Fibroblast of lung (primary cell): ENCODE data around the gene ITFG1. TPM values are rescaled to one million over a fixed set of nuclear protein-coding genes. Genes with fewer than 3 reads are reported as not detected.

Experiments used
- DNase-seq, 2 donors: peaks; one replicate each; pipeline versions ENCODE4 v3.0.0 to v3.0.0-alpha.2; 2010; ENCODE audit warnings: low read depth in 2 of 2
- H2AFZ ChIP-seq: 2 replicates; pipeline ENCODE4 v1.5.1; 2012; ENCODE audit warnings: low read length, control low read depth, inconsistent platforms
- H3K27ac ChIP-seq: 2 replicates; pipeline ENCODE4 v1.5.1; 2011; ENCODE audit warnings: low read length, control low read depth; ENCODE audit not compliant: insufficient read depth
- H3K27me3 ChIP-seq: 2 replicates; pipeline ENCODE4 v1.5.1; 2011; ENCODE audit warnings: mild to moderate bottlenecking, low read length; ENCODE audit not compliant: control insufficient read depth, insufficient read depth
- H3K36me3 ChIP-seq: 2 replicates; pipeline ENCODE4 v1.5.1; 2011; ENCODE audit warnings: low read length; ENCODE audit not compliant: control insufficient read depth, insufficient read depth
- H3K4me1 ChIP-seq: 2 replicates; pipeline ENCODE4 v1.5.1; 2011; ENCODE audit warnings: low read length; ENCODE audit not compliant: control insufficient read depth, insufficient read depth; ENCODE audit errors: extremely low read depth
- H3K4me2 ChIP-seq: 2 replicates; pipeline ENCODE4 v1.5.1; 2011; ENCODE audit warnings: low read length, control low read depth; ENCODE audit not compliant: insufficient read depth; ENCODE audit errors: extremely low read depth
- H3K4me3 ChIP-seq, 4 experiments: fragments of 200-600 bp in 1 of 4; sonication (generic) in 1 of 4; replicated peaks in 1 of 4; 2 replicates each; pipeline ENCODE4 v1.5.1; 2011 to 2016; ENCODE audit warnings: low read length in 4 of 4, low read depth in 3 of 4, mild to moderate bottlenecking in 3 of 4, control low read depth in 2 of 4, inconsistent platforms in 1 of 4, mixed read lengths in 1 of 4; ENCODE audit not compliant: insufficient read depth in 1 of 4; ENCODE audit errors: control extremely low read depth in 1 of 4
- H3K79me2 ChIP-seq: 2 replicates; pipeline ENCODE4 v1.5.1; 2012; ENCODE audit warnings: mild to moderate bottlenecking, low read length, inconsistent platforms; ENCODE audit not compliant: control insufficient read depth, insufficient read depth
- H3K9ac ChIP-seq: 2 replicates; pipeline ENCODE4 v1.5.1; 2011; ENCODE audit warnings: mild to moderate bottlenecking, low read length, control low read depth; ENCODE audit not compliant: insufficient read depth
- H3K9me3 ChIP-seq: 2 replicates; pipeline ENCODE4 v1.5.1; 2012; ENCODE audit warnings: low read depth, low read length; ENCODE audit not compliant: control insufficient read depth, insufficient read depth
- H4K20me1 ChIP-seq: 2 replicates; pipeline ENCODE4 v1.5.1; 2011; ENCODE audit warnings: low read length; ENCODE audit not compliant: control insufficient read depth, insufficient read depth; ENCODE audit errors: extremely low read depth
- CTCF ChIP-seq, 2 donors: IDR thresholded peaks in 1 of 2; conservative IDR thresholded peaks in 1 of 2; 1 replicate in 1 of 2; 2 replicates in 1 of 2; pipeline ENCODE4 v1.5.1; 2011 to 2012; ENCODE audit warnings: low read length in 2 of 2, control low read depth in 1 of 2, inconsistent platforms in 1 of 2, low read depth in 1 of 2, mild to moderate bottlenecking in 1 of 2
- EZH2 ChIP-seq: IDR thresholded peaks from 2 replicates; pipeline ENCODE4 v1.5.1; 2012; ENCODE audit warnings: low read length, control low read depth, mild to moderate bottlenecking; ENCODE audit errors: missing control alignments
- polyA plus RNA-seq, 2 donors: library from polyadenylated mRNA; depleted of rRNA in 1 of 2; stranded (reverse) in 1 of 2; unstranded in 1 of 2; fragments of >200 nt; gene quantifications; 2 replicates each; pipeline ENCODE4 v1.2.1, GENCODE V29; 2011 to 2012; ENCODE audit warnings: missing spikeins in 1 of 2
- total RNA-seq: library from RNA; depleted of rRNA; stranded (reverse); fragments of >200 nt; gene quantifications from 2 replicates; pipeline ENCODE4 v1.2.1, GENCODE V29; 2014

Gene ITFG1
- total and polyA plus RNA-seq, 2 donors (not counting 1 experiment from before 2014, with no cell fraction given): 96.1 to 111 TPM

GRCh38 chr16:47395733-47396498, 64.9 kb downstream of the ITFG1 start:
- no peak for DNase-seq
- no peak overlapping the region for H3K4me2 ChIP-seq
- H3K36me3 ChIP-seq: no peaks in the 10 kb centered on the region
- H3K9me3 ChIP-seq: no peaks in the 10 kb centered on the region
- no peak overlapping the region for H3K27ac ChIP-seq
- H3K4me3 ChIP-seq: no peak overlapping the region
- no peaks in the 10 kb centered on the region for H3K79me2 ChIP-seq
- no peak overlapping the region for H3K9ac ChIP-seq
- no peak overlapping the region for H2AFZ ChIP-seq
- TF ChIP-seq EZH2: no peak
- TF ChIP-seq CTCF (conservative IDR thresholded peaks at IDR 0.05 in 1 of 2, IDR thresholded peaks at IDR 0.05 in 1 of 2; ENCODE audit: low read depth in 1 of 2, low read length in 2 of 2): no peak
- H3K4me1 ChIP-seq: no peaks in the 10 kb centered on the region
- no peaks in the 10 kb centered on the region for H4K20me1 ChIP-seq
- H3K27me3 ChIP-seq: no peaks in the 10 kb centered on the region

GRCh38 chr16:47392081-47392480, 68.8 kb downstream of the ITFG1 start:
- H3K9ac ChIP-seq: no peak overlapping the region
- no peaks in the 10 kb centered on the region for H3K9me3 ChIP-seq
- no peaks in the 10 kb centered on the region for H3K79me2 ChIP-seq
- no peaks in the 10 kb centered on the region for H3K27me3 ChIP-seq
- H3K4me2 ChIP-seq: no peak overlapping the region
- no peak overlapping the region for H2AFZ ChIP-seq
- H4K20me1 ChIP-seq: no peaks in the 10 kb centered on the region
- TF ChIP-seq EZH2 (no peak), CTCF (conservative IDR thresholded peaks at IDR 0.05 in 1 of 2, IDR thresholded peaks at IDR 0.05 in 1 of 2; ENCODE audit: low read depth in 1 of 2, low read length in 2 of 2) (no peak)
- DNase-seq: peak in 1 of 2 donors; percentile 71
- no peaks in the 10 kb centered on the region for H3K36me3 ChIP-seq
- H3K27ac ChIP-seq: no peak overlapping the region
- no peaks in the 10 kb centered on the region for H3K4me1 ChIP-seq
- H3K4me3 ChIP-seq: no peak overlapping the region

GRCh38 chr16:47388705-47389104, 72.2 kb downstream of the ITFG1 start:
- Histone ChIP-seq H2AFZ (no peak overlapping the region), H3K4me3 (no peak overlapping the region), H3K4me1 (no peaks in the 10 kb centered on the region), H3K4me2 (no peak overlapping the region), H4K20me1 (no peaks in the 10 kb centered on the region), H3K9me3 (no peaks in the 10 kb centered on the region), H3K36me3 (no peaks in the 10 kb centered on the region), H3K9ac (no peak overlapping the region), H3K27me3 (no peaks in the 10 kb centered on the region), H3K27ac (no peak overlapping the region), H3K79me2 (no peaks in the 10 kb centered on the region)
- DNase-seq: no peak
- TF ChIP-seq EZH2 (no peak), CTCF (conservative IDR thresholded peaks at IDR 0.05 in 1 of 2, IDR thresholded peaks at IDR 0.05 in 1 of 2; ENCODE audit: low read depth in 1 of 2, low read length in 2 of 2) (no peak)
